Brain microvascular endothelial cell (primary cell): ENCODE measurements around the gene THSD4.

Experiments
- DNase-seq: peaks from one replicate; pipeline ENCODE4 v3.0.0-alpha.2; 2020
- H3K27ac ChIP-seq: fragments of 250-450 bp; sonication (Bioruptor Pico); 2 replicates; pipeline ENCODE4 v1.5.1; 2020; ENCODE audit warnings: mild to moderate bottlenecking, moderate library complexity
- H3K27me3 ChIP-seq: fragments of 250-450 bp; sonication (Bioruptor Pico); replicated peaks from 2 replicates; pipeline ENCODE4 v1.5.1; 2020; ENCODE audit warnings: mild to moderate bottlenecking
- H3K36me3 ChIP-seq: fragments of 250-450 bp; sonication (Bioruptor Pico); replicated peaks from 2 replicates; pipeline ENCODE4 v1.5.1; 2020; ENCODE audit warnings: mild to moderate bottlenecking
- H3K4me3 ChIP-seq: 2 replicates; pipeline ENCODE4 v1.5.1; 2011; ENCODE audit warnings: low read depth, mild to moderate bottlenecking, control low read depth, low read length, moderate library complexity
- in situ Hi-C: cut with HindIII; loops from 2 replicates; pipeline ENCODE4 v1.10.0; 2017; ENCODE audit warnings: low sequenced_read_pairs, low pct_ligation_motif_present
- TF ChIP-seq, protein P1 (sequence below): IDR thresholded peaks from 2 replicates; pipeline ENCODE4 v1.5.1; 2011; ENCODE audit warnings: low read depth, mild to moderate bottlenecking, moderate library complexity, low read length, control low read depth, inconsistent platforms; ENCODE audit errors: missing control alignments

THSD4 gene

GRCh38 chr15:71811036-71811736, 695.9 kb downstream of the THSD4 start:
- H3K27me3 ChIP-seq, result no peaks in the 10 kb centered on the region
- DNase-seq, result no peak
- H3K36me3 ChIP-seq, result no peaks in the 10 kb centered on the region
- H3K27ac ChIP-seq, result no peak overlapping the region
- no peak overlapping the region for H3K4me3 ChIP-seq
- TF ChIP-seq, protein P1, sequence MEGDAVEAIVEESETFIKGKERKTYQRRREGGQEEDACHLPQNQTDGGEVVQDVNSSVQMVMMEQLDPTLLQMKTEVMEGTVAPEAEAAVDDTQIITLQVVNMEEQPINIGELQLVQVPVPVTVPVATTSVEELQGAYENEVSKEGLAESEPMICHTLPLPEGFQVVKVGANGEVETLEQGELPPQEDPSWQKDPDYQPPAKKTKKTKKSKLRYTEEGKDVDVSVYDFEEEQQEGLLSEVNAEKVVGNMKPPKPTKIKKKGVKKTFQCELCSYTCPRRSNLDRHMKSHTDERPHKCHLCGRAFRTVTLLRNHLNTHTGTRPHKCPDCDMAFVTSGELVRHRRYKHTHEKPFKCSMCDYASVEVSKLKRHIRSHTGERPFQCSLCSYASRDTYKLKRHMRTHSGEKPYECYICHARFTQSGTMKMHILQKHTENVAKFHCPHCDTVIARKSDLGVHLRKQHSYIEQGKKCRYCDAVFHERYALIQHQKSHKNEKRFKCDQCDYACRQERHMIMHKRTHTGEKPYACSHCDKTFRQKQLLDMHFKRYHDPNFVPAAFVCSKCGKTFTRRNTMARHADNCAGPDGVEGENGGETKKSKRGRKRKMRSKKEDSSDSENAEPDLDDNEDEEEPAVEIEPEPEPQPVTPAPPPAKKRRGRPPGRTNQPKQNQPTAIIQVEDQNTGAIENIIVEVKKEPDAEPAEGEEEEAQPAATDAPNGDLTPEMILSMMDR, result peak; percentile 4
- in situ Hi-C loops, result no loop called here

- DNase-seq, result no peak
- TF ChIP-seq, protein P1, result no peak
- Histone ChIP-seq H3K36me3 (no peaks in the 10 kb centered on the region), H3K27ac (no peak overlapping the region), H3K27me3 (no peaks in the 10 kb centered on the region), H3K4me3 (no peak overlapping the region)
- in situ Hi-C loops, result no loop called here
Observed at GRCh38 chr15:71811752-71812735, 696.8 kb downstream of the THSD4 start.

DNA sequence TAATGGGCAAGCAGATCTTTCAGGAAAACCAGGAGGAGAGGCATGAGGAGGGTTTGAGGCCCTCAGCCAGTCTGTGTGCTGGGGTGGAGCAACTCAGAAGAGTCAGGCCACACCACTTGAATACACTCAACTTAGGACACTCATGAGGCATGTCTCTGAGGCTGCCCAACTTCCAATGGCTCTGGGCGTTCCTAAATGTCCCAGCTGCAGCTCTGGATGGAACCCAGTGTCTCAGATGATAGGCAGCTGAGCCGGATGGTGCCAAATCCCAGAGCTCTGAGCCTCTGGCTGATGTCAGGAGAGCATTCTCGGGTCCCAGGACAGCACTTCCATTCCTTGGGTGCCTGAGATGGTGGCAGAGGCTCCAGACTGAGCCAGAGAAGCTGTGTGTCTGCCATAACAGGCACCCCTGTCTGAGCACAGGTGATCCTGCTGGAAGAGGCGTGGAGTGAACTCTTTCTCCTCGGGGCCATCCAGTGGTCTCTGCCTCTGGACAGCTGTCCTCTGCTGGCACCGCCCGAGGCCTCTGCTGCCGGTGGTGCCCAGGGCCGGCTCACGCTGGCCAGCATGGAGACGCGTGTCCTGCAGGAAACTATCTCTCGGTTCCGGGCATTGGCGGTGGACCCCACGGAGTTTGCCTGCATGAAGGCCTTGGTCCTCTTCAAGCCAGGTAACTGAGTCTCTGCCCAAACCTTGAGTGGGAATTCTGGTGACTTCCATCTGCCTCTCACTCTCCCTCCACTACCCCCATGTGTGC, 697.9 kb downstream of the THSD4 start:
- H3K27me3 ChIP-seq, result no peaks in the 10 kb centered on the region
- TF ChIP-seq, protein P1, result no peak
- no peak for DNase-seq
- no peak overlapping the region for H3K27ac ChIP-seq
- in situ Hi-C loops, result no loop called here
- H3K4me3 ChIP-seq, result no peak overlapping the region
- H3K36me3 ChIP-seq, result no peaks in the 10 kb centered on the region

DNA sequence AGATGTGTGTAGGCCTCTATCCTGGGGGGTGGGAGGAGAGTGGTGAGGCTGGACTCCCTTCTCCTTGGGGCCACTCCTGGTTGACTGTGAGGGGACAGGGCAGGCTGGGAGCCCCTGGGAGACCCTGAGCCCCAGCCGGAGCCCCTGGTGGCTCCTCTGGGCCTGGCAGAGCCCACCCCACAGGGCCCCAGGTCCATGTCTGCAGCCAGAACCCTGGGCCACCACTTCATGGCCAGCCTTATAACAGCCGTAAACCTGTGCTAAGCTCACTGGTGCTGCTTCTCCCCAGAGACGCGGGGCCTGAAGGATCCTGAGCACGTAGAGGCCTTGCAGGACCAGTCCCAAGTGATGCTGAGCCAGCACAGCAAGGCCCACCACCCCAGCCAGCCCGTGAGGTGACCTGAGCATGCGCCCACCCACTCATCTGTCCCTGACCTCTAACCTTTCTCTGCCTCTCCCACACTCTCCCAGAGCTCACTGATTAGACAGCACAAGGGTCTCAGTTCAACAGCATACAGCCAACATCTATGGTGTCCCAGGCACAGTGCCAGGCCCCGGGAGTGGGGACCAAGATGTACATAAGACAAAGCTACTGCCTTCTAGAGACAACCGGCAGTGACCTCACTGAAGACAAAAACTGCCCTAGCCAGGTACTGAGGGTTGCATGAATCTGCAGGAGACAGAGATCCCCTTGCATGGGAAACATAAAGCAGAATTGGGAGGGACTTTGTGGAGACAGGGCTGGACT, 698.6 kb downstream of the THSD4 start:
- in situ Hi-C loops, result no loop called here
- H3K27ac ChIP-seq, result no peak overlapping the region
- no peaks in the 10 kb centered on the region for H3K36me3 ChIP-seq
- no peaks in the 10 kb centered on the region for H3K27me3 ChIP-seq
- no peak overlapping the region for H3K4me3 ChIP-seq
- TF ChIP-seq, protein P1, result no peak
- DNase-seq, result no peak

- TF ChIP-seq, protein P1, result no peak
- H3K27me3 ChIP-seq, result no peaks in the 10 kb centered on the region
- H3K36me3 ChIP-seq, result peaks cover 2% of the 10 kb centered on the region
- H3K27ac ChIP-seq, result no peak overlapping the region
- H3K4me3 ChIP-seq, result no peak overlapping the region
- in situ Hi-C loops, result no loop called here
- DNase-seq, result no peak
Observed at GRCh38 chr15:71815301-71815700, 700.0 kb downstream of the THSD4 start.
